Daoy (cell line): ENCODE results near the gene SLN. TPM values are rescaled to one million over a fixed set of nuclear protein-coding genes. Genes with fewer than 3 reads are reported as not detected.

ENCODE experiments used
- DNase-seq: peaks from one replicate; pipeline ENCODE4 v3.0.0-alpha.2; 2015; ENCODE audit warnings: low read depth
- total RNA-seq: library from RNA; depleted of rRNA; stranded (reverse); fragments of >200 nt; shearing (Covaris generic); gene quantifications from 2 replicates; pipeline ENCODE4 v1.2.3, GENCODE V29; 2014; rRNA removed

SLN gene
- total RNA-seq, 1 experiment from 2014 or later, result 0.80 TPM

DNA sequence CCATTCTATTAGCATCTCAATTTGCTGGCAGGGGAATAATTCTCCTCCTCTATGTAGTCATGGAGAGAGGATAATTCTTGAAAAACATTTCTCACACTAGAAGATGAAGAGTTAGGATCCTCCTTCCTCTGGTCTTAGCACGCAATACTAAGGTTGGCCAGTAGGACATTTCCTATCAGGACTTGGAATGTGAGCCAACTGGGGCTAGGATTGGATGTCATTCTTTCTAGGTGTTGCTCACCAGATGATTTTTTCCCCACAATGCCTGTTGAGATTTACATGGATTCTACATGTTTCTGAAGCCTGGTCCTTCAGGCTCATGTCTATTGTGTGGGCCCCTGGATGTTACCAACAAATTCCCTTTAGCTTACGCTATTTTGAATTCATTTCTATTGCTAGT lies 28.0 kb downstream of the SLN start:
- no peak for DNase-seq

DNA sequence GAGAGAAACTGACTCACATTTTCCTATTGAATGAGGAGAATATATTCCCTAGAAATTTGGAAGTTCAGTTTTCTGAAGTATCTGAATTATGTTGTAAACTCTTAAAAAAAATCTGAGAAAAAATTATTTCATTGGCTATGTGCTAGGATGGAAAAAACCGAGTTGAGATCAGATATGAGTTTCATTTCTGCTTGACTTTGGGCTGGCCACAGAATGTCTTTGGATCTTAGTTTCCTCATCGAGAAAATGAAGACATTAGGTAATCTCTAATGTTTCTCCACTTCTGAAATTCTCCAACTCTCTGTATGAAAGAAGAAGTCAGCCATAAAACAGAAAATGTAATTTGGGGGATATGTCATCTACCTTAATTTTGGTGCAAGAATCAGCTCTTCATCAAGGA lies 28.8 kb downstream of the SLN start:
- DNase-seq, result no peak

DNA sequence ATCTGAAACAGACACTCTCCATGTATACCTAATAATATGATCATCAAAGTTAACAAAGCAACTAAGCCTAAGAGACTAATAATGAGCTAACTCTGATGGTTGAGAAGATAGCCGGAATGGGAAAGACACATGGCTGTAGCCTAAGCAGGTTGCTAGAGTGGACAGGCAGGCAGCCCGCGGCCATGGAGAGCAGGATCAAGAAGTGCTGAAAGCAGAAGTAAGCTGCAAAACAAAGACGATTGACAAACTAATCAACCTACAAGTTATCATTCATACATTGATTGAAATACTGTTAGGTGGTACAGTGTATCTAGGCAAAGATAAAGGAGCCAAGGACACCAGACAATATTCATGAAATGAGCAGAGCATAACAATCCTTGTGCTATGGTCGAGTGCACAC lies 29.3 kb downstream of the SLN start:
- DNase-seq, result no peak

DNA sequence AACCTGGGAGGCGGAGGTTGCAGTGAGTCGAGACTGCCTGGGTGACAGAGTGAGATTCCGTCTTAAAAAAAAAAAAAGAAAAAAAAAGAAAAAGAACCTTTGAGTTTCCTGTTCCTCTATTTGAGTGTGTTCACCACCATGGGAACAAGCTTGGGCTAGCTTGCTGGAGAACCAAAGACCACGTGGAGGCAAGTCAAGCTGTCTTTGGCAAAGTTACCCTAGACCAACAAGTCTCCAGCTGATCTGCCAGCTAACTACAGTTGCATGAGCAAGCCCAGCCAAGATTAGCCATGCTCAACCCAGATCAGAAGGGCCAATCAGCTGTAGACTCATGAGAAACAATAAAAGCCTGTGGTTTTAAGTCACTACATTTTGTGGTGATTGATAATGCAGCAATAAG lies 29.7 kb downstream of the SLN start:
- no peak for DNase-seq

DNA sequence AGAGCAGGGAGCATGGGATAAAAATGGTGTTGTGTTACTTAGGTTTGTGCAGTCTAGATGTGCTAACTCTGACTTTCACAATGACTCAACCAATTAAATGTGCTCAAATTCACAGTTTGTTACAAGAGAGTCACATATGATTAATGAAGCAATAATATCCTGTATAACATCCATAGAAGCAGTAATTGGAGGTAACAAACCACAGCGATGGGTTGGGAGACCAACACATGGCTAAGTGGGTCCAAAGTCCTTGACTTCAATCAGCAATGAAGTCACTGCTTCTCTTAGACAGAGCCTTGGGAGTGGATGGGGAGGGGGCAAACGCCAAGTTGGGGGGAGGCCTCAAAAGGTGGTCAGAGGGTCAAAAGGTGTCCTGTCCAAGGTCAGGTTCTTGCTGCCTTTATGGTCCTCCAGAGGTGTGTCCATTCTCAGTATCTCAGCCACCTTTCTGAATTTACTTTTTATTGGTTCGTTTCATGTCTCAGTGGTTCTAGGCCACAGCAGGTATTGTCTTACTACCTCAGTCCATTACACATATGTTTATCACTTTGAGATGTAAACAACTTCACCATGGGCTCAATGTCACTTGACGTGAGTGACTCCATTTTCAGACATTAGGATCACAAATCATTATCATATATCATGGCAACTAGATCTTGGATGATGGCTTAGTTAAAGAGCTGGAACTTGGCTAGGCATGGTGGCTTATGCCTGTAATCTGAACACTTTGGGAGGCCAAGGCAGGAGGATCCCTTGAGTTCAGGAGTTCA lies 32.4 kb downstream of the SLN start:
- DNase-seq, result no peak

DNA sequence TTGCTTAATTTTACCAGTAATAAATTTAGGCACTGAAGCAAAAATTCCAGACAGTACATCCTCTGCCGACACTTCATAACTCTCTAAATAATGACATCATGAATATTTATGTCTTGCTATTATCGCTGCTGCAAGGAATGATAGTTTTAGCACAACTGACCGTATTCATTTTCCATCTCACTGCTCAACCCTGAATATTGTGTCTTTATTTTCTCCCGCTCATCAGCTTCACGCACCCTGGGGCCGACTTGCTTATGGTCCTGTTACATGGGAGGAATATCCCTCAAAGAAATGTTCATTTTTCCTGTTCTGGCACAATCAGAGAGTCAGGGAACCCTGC lies 33.3 kb downstream of the SLN start:
- DNase-seq, result no peak

DNA sequence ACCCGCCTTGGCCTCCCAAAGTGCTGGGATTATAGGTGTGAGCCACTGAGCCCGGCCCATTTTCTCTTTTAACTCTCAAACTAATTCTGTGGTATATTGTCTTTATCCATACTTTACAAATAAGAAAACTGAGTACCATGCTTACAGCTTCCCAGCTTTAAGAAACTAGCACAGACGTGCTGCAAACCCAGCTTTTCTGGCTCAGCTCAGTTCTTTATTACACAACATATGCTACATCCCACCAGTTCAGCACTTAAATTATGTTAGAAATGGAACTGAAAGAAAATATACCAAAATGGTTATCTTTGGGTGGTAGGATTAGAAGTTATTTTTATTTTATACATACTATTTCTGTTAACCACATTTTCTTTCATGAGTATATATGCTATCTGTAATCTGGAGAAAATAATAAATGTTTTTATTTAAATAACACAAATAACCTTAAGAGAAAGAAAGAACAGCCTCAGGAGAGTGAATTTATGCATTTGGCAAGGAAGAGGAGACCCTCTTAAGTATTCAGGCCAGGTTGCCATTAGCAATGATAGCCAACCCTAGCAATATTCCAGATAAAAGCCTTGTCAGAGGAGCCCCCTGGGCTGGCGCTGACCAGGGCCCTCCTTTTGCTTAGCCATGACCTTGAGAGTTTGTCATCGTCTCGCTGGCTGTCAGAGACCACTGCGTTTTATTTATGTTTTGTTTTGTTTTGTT lies 33.8 kb downstream of the SLN start:
- no peak for DNase-seq

DNA sequence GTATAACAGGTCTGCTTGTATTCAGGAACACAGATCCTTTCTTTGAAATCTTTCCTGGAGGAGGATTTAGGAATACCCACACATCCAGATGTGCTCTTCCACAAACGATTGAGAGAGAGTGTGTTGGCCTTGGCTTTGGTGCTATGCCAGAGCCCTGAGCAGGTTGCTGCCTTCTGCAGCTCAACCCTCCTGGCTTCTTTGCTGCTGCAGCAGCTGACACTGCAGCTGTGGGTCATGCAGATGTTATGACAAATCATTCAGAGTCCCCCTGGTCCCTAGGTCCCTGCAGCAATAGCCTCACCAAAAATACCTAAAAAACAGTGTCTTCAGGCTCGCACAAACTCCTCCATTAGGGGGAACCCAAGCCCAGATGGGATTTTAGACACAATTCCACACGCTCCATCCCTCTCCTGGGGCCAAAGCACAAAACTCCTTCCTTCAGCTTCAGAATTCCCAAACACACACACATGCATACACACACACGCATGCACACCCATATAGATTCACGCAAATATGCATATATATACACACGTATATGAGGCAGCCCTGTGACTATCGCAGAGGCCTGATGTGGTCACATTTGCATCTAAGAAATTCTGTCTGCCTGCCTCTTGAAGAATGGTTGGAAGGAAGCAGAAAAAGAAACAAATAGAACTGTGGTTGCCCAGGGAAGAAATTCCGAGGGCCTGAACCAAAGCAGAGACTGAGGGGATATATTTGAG lies 35.4 kb downstream of the SLN start:
- DNase-seq, result no peak

DNA sequence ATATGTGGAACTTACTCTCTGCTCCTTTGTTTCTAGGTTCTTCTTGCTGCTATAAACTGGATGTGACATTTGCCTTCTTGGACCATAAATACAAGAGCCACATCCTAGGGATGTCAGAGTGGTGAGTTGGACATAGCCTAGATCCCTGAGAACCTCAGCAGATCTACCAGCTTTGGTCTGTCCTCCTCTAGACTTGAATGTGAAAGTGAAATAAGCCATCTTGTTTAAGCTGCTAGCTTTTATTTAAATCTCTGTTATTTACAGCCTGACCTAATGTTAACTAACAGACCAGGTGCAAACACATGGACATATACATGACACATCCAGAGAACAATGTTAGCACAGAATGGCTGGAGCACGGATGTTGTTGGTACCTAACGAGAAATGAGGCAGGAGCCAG lies 36.0 kb downstream of the SLN start:
- DNase-seq, result no peak

DNA sequence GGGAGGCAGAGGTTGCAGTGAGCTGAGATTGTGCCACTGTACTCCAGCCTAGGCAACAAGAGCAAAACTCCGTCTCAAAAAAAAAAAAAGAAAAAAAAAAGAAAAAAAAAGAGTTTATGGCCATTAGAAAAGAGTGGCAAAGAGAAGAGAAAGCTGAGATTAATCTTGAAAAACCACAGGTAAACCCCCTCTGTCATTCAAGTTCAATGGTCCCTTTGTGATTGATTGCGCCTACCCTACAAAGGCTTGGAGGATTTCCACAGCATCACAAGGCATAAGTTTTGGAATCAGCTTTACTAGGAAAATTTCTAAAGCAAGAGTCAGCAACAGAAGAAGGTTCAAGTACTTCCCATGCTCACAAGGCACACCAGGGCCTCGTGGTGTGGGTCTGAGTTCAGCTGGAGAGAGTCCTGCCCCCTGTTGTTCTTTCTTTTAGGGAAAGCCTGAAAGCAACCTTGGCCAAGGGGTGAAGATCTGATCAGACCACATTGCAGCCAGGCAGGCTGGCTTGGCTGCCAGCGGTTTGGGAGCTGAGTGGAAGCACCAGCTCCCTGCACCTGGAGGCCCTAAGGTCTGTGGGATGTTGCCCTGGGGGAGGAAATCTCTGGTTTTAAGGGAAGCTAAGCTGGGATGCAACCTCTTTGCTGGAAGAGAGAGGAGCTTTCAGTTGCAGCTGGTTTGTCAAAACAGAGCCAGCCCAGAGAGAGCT lies 41.8 kb downstream of the SLN start:
- DNase-seq, result no peak

DNA sequence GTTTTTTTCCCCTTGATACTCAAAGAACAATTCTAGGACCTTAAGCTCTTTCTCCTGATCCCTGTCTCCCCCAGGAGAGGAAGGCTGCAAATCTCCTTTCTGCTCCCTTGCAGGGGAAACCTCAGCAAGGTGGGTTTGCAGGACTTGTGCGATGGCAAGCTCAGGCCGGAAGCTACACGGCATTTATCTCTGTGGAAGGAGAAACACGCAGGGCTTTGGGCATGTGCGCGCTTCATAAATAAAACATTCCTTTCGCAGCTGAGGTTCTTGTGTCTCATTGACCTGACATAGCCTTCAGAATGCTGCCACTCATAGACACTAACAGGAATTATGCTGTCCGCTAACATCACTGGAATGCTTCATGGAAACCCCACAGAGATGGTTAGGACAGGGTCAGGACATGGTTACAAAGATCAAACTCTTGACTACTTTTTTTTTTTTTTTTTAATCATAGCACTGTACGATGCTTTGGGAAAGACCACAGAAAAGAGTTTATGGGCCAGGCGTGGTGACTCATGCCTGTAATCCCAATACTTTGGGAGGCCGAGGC lies 42.6 kb downstream of the SLN start:
- no peak for DNase-seq

DNA sequence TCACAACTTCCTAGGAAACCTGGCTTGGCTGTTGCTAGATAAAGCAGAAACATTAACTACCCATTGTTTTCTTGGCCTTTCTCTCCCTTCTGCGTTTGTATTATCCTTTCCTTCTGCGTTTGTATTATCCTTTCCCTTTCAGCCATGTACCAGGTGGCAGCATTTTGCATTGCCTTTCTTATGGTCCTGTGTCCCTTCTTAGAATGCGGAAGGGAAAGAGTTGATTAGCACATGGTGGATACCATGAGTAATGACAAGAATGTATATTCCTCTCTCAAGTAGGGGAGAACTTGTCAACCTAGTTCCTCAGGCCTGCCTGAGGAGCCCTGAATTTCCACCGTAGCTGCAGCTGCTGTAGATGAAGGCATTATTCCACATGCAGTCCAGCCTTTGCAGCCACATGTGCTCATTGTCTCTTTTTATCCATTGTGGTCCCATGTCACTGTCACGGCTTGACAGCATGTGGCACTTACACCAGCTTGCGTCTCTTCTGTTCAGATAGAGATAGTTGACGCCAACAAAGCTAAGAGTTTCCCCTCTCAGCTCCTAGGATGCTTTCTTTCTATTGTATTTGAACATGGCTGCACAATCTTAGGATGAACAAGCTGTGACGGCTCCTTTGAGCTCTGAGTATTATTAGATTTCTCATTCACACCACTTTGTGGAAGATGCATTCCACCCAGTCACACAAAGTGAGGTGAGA lies 44.8 kb downstream of the SLN start:
- no peak for DNase-seq

DNA sequence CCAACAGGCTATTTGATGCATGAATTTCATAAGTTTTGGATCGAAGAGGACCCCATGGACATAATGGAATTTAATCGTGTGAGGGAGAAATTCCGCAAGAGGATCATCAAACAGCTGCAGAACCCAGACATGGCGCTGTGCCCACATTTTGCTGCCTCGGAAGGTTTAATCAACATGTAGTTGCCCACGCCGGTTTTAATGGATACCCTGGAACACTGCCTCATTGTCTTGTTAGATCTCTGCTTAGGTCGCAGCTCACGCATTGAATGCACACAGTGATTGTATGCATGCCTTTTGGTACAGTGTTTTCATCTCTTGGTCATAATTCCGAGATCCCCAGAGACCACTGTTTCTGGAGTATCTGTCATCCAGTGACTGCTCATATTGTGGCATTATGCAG lies 46.8 kb downstream of the SLN start:
- no peak for DNase-seq

DNA sequence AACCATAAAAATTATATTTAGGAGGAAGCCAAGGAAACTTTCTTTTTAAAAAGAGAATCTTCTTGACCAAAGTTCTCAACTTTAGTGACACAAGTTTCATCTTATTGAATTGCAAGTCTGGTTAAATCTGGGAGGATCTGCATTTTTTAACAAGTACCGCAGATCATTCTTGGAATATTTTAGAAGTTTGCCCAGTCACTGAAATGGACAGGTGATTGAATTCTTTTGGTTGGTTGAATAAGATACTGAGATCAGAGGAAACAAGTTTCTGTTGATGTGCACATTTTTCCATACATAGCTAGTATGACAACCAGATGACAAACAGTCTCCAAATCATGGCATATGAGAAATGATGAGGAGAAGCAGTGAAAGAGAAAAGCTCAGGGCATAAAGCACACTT lies 50.2 kb downstream of the SLN start:
- DNase-seq, result no peak

DNA sequence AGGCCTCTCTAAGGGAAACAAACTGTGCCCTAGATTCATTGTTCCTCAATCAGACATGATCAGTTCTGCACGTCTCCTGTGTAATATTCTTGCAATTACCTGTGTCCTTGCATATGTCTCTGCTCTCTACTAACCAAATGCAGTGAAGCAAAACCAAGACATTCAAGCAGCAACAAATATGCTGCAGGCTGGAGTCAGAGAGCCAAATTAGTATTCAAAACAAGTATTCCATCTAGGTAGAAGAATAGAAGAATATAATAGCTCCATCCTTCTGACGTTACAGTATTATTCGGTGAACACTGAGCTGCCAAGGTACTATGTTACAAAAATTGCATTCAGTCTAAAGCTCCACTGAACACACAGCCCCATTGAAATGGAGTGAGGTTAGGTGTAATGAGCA lies 51.8 kb downstream of the SLN start:
- DNase-seq, result no peak

DNA sequence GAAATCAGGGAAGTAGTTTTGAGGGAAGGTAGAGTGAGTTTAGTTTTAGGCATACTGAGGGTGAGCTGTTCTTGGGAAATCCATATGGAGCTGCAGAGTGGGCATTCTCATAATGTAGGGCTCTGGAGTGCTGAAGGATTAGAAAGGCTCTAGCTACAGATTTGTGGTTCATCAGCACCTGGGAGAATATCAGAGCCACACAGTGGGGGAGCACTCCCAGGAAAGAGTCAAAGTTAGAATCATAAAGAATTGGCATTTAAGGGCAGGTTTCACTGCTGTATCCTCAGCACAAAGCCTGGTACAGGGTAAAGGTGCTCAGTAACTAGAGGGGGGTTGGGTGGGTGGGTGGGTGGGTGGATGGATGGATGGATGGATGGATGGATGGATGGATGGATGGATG lies 52.5 kb downstream of the SLN start:
- DNase-seq, result no peak

Other genes starting within 250 kb of the SLN start
- gene ALKBH8, start 146.3 kb downstream of the SLN start, total RNA-seq, result 13.6 and 17.7 TPM in 2 replicates
- gene ELMOD1, start 120.9 kb downstream of the SLN start, total RNA-seq, result 1.0 and 2.6 TPM in 2 replicates
- 65.8 and 74.7 TPM in 2 replicates for gene SLC35F2, start 146.7 kb upstream of the SLN start, total RNA-seq
- 15.6 and 15.7 TPM in 2 replicates for gene RAB39A, start 216.4 kb upstream of the SLN start, total RNA-seq